Measurements from ENCODE around the gene TMEM117. TPM values are rescaled to one million over a fixed set of nuclear protein-coding genes. Genes with fewer than 3 reads are reported as not detected.
"Not testable (repeated sequence)": the region's sequence is repeated elsewhere in the genome, so short reads cannot be mapped to it uniquely, and the experiment has no call there.

The TMEM117 gene
- total RNA-seq, 4 donors from 2014 or later, result 16.9 to 24.9 (median 21.1) TPM

GRCh38 chr12:43840338-43840737 lies 4.5 kb downstream of the TMEM117 start:
- no peaks in the 10 kb centered on the region for H3K36me3 ChIP-seq
- H3K4me3 ChIP-seq, result no peak overlapping the region
- TF ChIP-seq CTCF (IDR thresholded peaks at IDR 0.05), result no peak
- TF ChIP-seq POLR2A (IDR thresholded peaks at IDR 0.05), result no peak
- TF ChIP-seq EP300 (IDR thresholded peaks at IDR 0.05), result no peak
- H3K4me1 ChIP-seq, result peaks cover 0 to 16% (median 2%) of the 10 kb centered on the region in 4 donors
- WGBS, 2 donors, result 90 to 94% methylated on average over 4 of the region's 4 CpGs
- no peaks in the 10 kb centered on the region for H3K27me3 ChIP-seq
- DNase-seq (ENCODE audit: low spot score in 2 of 2), result no peak
- no peaks in the 10 kb centered on the region for H3K9me3 ChIP-seq
- no peak overlapping the region for H3K27ac ChIP-seq

- 73 to 84% methylated on average over 3 of the region's 3 CpGs for WGBS, 2 donors
These were observed 5.4 kb downstream of the TMEM117 start for GRCh38 chr12:43841253-43841652.

GRCh38 chr12:43842259-43842658 lies 6.4 kb downstream of the TMEM117 start:
- 81 to 89% methylated on average over 1 of the region's 1 CpG for WGBS, 2 donors
- Histone ChIP-seq H3K4me3 (no peak overlapping the region), H3K36me3 (peaks cover 0 to 16% (median 0%) of the 10 kb centered on the region in 3 donors), H3K4me1 (peaks cover 0 to 7% (median under 1%) of the 10 kb centered on the region in 4 donors), H3K27me3 (no peaks in the 10 kb centered on the region), H3K9me3 (no peaks in the 10 kb centered on the region), H3K27ac (no peak overlapping the region)
- DNase-seq (ENCODE audit: low spot score in 2 of 2), result no peak
- no peak for TF ChIP-seq POLR2A (IDR thresholded peaks at IDR 0.05)
- TF ChIP-seq EP300 (IDR thresholded peaks at IDR 0.05), result no peak
- no peak for TF ChIP-seq CTCF (IDR thresholded peaks at IDR 0.05)

More at GRCh38 chr12:43841253-43841652, 5.4 kb downstream of the TMEM117 start:
- DNase-seq (ENCODE audit: low spot score in 2 of 2), result no peak
- Histone ChIP-seq H3K27me3 (no peaks in the 10 kb centered on the region), H3K4me3 (no peak overlapping the region), H3K4me1 (peaks cover 0 to 14% (median 2%) of the 10 kb centered on the region in 4 donors), H3K27ac (peak overlapping the region in 1 of 4 donors; percentile 9), H3K36me3 (peaks cover 0 to 7% (median 0%) of the 10 kb centered on the region in 3 donors), H3K9me3 (no peaks in the 10 kb centered on the region)
- TF ChIP-seq CTCF (IDR thresholded peaks at IDR 0.05) (no peak), POLR2A (IDR thresholded peaks at IDR 0.05) (no peak), EP300 (IDR thresholded peaks at IDR 0.05) (no peak)

- H3K9me3 ChIP-seq; H3K27ac ChIP-seq; H3K4me3 ChIP-seq; DNase-seq (ENCODE audit: low spot score in 2 of 2); H3K27me3 ChIP-seq; H3K4me1 ChIP-seq: not testable (repeated sequence)
- H3K36me3 ChIP-seq, result peaks cover 0 to 22% (median 0%) of the 10 kb centered on the region in 3 donors
- WGBS, 2 donors, result 87 to 99% methylated on average over 4 of the region's 4 CpGs
These were observed 11.7 kb downstream of the TMEM117 start for GRCh38 chr12:43847425-43848225.

GRCh38 chr12:43848226-43848507 lies 12.3 kb downstream of the TMEM117 start:
- no peak for TF ChIP-seq CTCF (IDR thresholded peaks at IDR 0.05)
- TF ChIP-seq EP300 (IDR thresholded peaks at IDR 0.05), result no peak
- no peak for TF ChIP-seq POLR2A (IDR thresholded peaks at IDR 0.05)
- H3K36me3 ChIP-seq, result peaks cover 0 to 22% (median 0%) of the 10 kb centered on the region in 3 donors
- no peak for DNase-seq (ENCODE audit: low spot score in 2 of 2)
- no peaks in the 10 kb centered on the region for H3K4me1 ChIP-seq
- peaks cover 0 to 6% (median 0%) of the 10 kb centered on the region in 4 donors for H3K9me3 ChIP-seq
- H3K27me3 ChIP-seq, result no peaks in the 10 kb centered on the region
- no peak overlapping the region for H3K27ac ChIP-seq
- WGBS, 2 donors, result 91 to 95% methylated on average over 4 of the region's 4 CpGs
- no peak overlapping the region for H3K4me3 ChIP-seq

Measured in tibial nerve (tissue), 4 donors.